ENCODE measurements around the gene MYOF. TPM values are rescaled to one million over a fixed set of nuclear protein-coding genes. Genes with fewer than 3 reads are reported as not detected.

MYOF gene
- total RNA-seq, 4 donors from 2014 or later, result 77.8 to 174 (median 116) TPM

DNA sequence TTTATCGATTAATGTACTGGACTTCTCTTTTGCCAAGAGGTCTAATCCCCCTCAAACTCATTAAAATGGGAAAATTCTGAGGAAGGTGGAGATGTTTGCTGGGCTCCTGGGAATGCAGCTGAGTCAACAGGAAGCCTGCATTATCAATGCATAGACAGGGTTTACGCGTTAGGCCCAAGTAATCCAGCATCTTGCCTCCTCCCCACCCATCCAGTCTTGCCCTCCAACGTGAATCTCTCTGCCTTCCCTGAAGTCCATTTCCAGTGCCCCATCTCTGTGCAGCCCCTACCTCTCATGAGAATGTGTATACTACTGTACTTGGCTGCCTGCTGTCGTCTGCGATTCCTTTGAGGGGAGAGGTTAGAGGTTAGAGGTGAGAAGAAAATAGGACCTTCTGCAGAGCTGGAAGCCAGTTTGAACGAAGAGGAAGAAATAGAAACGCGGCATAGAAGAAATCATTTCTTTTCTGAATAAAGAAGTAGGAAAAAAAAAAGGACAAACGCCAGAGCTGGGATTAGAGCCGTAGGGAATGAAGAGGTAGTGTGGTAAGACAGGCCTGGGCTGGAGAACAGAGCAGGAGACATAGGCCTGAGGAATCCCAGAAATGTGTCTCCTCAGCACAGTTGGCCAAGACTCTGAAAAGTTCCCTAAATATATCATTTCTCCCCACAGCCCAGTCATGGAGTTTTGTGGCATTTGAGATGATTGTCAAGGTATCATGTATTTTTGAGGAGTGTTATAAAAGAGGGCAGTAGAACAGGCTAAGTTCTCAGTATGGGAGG, 75.6 kb downstream of the MYOF start:
- 61% methylated on average over 11 of the region's 11 CpGs for WGBS
- no peak for DNase-seq (ENCODE audit: low spot score in 2 of 2)
- Histone ChIP-seq H3K9me3 (no peaks in the 10 kb centered on the region), H3K4me1 (no peaks in the 10 kb centered on the region), H3K36me3 (peaks cover 62% of the 10 kb centered on the region), H3K27me3 (no peaks in the 10 kb centered on the region), H3K4me3 (no peak overlapping the region), H3K27ac (no peak overlapping the region)
- TF ChIP-seq EP300 (IDR thresholded peaks at IDR 0.05) (no peak), POLR2AphosphoS5 (IDR thresholded peaks at IDR 0.05) (no peak)
- TF ChIP-seq, protein P1, sequence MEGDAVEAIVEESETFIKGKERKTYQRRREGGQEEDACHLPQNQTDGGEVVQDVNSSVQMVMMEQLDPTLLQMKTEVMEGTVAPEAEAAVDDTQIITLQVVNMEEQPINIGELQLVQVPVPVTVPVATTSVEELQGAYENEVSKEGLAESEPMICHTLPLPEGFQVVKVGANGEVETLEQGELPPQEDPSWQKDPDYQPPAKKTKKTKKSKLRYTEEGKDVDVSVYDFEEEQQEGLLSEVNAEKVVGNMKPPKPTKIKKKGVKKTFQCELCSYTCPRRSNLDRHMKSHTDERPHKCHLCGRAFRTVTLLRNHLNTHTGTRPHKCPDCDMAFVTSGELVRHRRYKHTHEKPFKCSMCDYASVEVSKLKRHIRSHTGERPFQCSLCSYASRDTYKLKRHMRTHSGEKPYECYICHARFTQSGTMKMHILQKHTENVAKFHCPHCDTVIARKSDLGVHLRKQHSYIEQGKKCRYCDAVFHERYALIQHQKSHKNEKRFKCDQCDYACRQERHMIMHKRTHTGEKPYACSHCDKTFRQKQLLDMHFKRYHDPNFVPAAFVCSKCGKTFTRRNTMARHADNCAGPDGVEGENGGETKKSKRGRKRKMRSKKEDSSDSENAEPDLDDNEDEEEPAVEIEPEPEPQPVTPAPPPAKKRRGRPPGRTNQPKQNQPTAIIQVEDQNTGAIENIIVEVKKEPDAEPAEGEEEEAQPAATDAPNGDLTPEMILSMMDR (IDR thresholded peaks at IDR 0.05), result no peak

DNA sequence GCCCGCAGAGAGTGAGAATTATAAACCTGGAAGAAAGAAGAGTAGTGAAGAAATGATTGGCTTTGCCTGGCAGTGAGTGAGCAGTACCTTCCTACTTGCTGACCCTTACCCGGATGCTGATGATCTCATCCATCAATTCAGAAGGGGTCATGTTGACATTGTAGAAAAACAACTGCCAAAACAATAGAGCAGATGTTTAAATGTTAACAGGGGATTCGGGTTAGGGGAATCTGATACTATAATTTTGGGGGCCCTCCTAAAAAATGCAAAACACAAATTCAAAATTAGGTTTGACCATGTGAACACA, 78.1 kb downstream of the MYOF start:
- no peaks in the 10 kb centered on the region for H3K9me3 ChIP-seq
- H3K27ac ChIP-seq, result no peak overlapping the region
- no peak for TF ChIP-seq POLR2AphosphoS5 (IDR thresholded peaks at IDR 0.05)
- no peak for TF ChIP-seq EP300 (IDR thresholded peaks at IDR 0.05)
- TF ChIP-seq, protein P1 (IDR thresholded peaks at IDR 0.05), result no peak
- TF ChIP-seq POLR2A (IDR thresholded peaks at IDR 0.05), result no peak
- H3K4me3 ChIP-seq, result no peak overlapping the region
- no peaks in the 10 kb centered on the region for H3K27me3 ChIP-seq
- WGBS, result 81% methylated on average over 3 of the region's 3 CpGs
- peaks cover 72% of the 10 kb centered on the region for H3K36me3 ChIP-seq
- no peak for DNase-seq (ENCODE audit: low spot score in 2 of 2)
- no peaks in the 10 kb centered on the region for H3K4me1 ChIP-seq

DNA sequence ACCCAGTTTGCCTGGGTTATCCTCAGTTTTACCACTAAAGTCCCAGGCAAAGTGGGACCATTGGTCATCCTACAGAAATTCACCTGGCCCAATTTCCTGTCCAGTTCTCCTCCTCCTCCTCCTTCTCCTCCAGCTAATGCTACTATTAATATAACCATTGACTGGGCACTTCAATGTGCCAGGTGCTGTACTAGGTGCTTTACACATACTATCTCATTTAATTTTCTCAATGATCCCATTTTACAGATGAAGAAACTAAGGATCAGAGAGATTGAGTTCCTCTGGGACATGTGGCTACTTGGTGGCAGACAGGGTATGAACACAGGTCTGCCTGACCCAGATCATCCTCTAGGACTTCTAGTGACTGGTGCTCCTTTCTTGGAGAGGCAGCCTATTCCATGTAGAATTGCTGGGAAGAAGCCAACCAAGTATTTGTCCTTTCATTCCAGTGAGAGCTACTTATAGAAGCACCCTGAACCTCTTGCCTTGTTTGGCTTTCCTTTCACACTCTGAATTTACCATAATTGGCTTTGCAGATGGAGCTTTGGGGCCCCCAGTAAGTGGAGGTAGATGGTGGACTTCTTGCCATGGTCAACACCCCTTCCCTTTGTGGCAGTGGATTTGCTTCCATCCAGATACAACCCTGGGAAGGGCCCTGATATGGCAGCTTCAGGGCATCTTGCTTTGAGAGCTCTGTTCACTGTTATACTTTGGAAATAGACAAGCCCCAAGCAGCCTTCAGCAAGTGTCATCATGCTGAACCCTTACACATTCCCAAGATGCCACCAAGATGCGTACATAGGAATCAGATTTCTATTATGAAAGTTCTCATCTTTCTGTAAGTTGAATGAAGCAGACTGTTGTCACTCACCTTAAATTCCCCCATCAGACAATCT, 78.7 kb downstream of the MYOF start:
- Histone ChIP-seq H3K27me3 (no peaks in the 10 kb centered on the region), H3K27ac (no peak overlapping the region), H3K36me3 (peaks cover 72% of the 10 kb centered on the region), H3K4me1 (no peaks in the 10 kb centered on the region), H3K4me3 (no peak overlapping the region), H3K9me3 (no peaks in the 10 kb centered on the region)
- DNase-seq (ENCODE audit: low spot score in 2 of 2), result no peak
- TF ChIP-seq, protein P1 (IDR thresholded peaks at IDR 0.05), result no peak
- TF ChIP-seq POLR2A (IDR thresholded peaks at IDR 0.05), result no peak
- WGBS, result 69% methylated on average over 1 of the region's 1 CpG

DNA sequence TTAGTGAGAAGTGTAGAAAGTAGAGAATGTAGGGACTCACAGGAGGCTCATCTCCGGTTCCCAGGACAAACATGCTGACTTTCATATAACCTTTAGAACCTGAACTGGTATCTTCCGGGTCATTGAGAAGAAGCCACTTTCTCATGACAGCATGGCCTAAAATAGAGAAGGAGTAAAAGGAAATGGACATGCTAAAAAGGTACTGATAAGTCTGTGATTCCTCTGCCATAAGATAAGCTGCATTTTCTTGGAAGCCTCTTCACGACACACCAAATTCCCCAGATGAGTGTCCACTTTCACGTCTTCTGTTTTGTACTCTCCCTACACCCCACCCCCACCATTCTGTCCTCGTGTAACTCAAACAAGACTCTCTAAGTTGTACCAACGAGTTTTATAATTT, 79.9 kb downstream of the MYOF start:
- no peaks in the 10 kb centered on the region for H3K27me3 ChIP-seq
- no peak overlapping the region for H3K4me3 ChIP-seq
- H3K9me3 ChIP-seq, result no peaks in the 10 kb centered on the region
- TF ChIP-seq POLR2AphosphoS5 (IDR thresholded peaks at IDR 0.05) (no peak), POLR2A (IDR thresholded peaks at IDR 0.05) (no peak), EP300 (IDR thresholded peaks at IDR 0.05) (no peak)
- TF ChIP-seq, protein P1 (IDR thresholded peaks at IDR 0.05), result no peak
- H3K36me3 ChIP-seq, result peaks cover 71% of the 10 kb centered on the region
- no peaks in the 10 kb centered on the region for H3K4me1 ChIP-seq
- no peak overlapping the region for H3K27ac ChIP-seq
- no peak for DNase-seq (ENCODE audit: low spot score in 2 of 2)
- 87% methylated on average over 6 of the region's 6 CpGs for WGBS

DNA sequence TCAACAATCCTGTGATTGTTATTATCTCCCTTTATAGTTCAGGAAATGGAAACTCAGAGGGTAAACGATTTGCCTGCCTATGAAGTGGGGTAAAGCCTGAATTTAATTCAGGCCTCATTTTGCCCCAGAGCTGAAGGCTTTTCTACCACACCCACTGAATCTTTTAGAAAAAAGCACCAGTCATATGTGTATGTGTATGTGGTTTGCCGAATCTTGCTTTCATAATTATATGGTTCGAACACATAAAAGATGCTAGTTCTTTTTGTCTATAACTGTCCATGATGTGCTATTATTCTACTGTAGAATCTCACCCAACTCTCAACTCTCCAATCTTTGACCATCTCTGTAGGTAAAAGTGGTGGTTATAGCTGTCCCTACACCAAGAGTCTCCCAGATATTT, 83.6 kb downstream of the MYOF start:
- 58% methylated on average over 3 of the region's 3 CpGs for WGBS
- Histone ChIP-seq H3K4me1 (no peaks in the 10 kb centered on the region), H3K27me3 (no peaks in the 10 kb centered on the region), H3K27ac (no peak overlapping the region), H3K9me3 (no peaks in the 10 kb centered on the region), H3K36me3 (peaks cover 77% of the 10 kb centered on the region), H3K4me3 (no peak overlapping the region)
- no peak for DNase-seq (ENCODE audit: low spot score in 2 of 2)
- TF ChIP-seq POLR2A (IDR thresholded peaks at IDR 0.05) (no peak), EP300 (IDR thresholded peaks at IDR 0.05) (no peak), POLR2AphosphoS5 (IDR thresholded peaks at IDR 0.05) (no peak)
- TF ChIP-seq, protein P1 (IDR thresholded peaks at IDR 0.05), result no peak

All from suprapubic skin (tissue), 4 donors.